Fibroblast of lung (primary cell): ENCODE data around the gene TSHZ1. TPM values are rescaled to one million over a fixed set of nuclear protein-coding genes. Genes with fewer than 3 reads are reported as not detected.

ENCODE experiments used
- DNase-seq, 2 donors: peaks; one replicate each; pipeline versions ENCODE4 v3.0.0 to v3.0.0-alpha.2; 2010; ENCODE audit warnings: low read depth in 2 of 2
- H2AFZ ChIP-seq: 2 replicates; pipeline ENCODE4 v1.5.1; 2012; ENCODE audit warnings: low read length, control low read depth, inconsistent platforms
- H3K27ac ChIP-seq: 2 replicates; pipeline ENCODE4 v1.5.1; 2011; ENCODE audit warnings: low read length, control low read depth; ENCODE audit not compliant: insufficient read depth
- H3K27me3 ChIP-seq: 2 replicates; pipeline ENCODE4 v1.5.1; 2011; ENCODE audit warnings: mild to moderate bottlenecking, low read length; ENCODE audit not compliant: control insufficient read depth, insufficient read depth
- H3K36me3 ChIP-seq: 2 replicates; pipeline ENCODE4 v1.5.1; 2011; ENCODE audit warnings: low read length; ENCODE audit not compliant: control insufficient read depth, insufficient read depth
- H3K4me1 ChIP-seq: 2 replicates; pipeline ENCODE4 v1.5.1; 2011; ENCODE audit warnings: low read length; ENCODE audit not compliant: control insufficient read depth, insufficient read depth; ENCODE audit errors: extremely low read depth
- H3K4me2 ChIP-seq: 2 replicates; pipeline ENCODE4 v1.5.1; 2011; ENCODE audit warnings: low read length, control low read depth; ENCODE audit not compliant: insufficient read depth; ENCODE audit errors: extremely low read depth
- H3K4me3 ChIP-seq, 4 experiments: fragments of 200-600 bp in 1 of 4; sonication (generic) in 1 of 4; replicated peaks in 1 of 4; 2 replicates each; pipeline ENCODE4 v1.5.1; 2011 to 2016; ENCODE audit warnings: low read length in 4 of 4, low read depth in 3 of 4, mild to moderate bottlenecking in 3 of 4, control low read depth in 2 of 4, inconsistent platforms in 1 of 4, mixed read lengths in 1 of 4; ENCODE audit not compliant: insufficient read depth in 1 of 4; ENCODE audit errors: control extremely low read depth in 1 of 4
- H3K79me2 ChIP-seq: 2 replicates; pipeline ENCODE4 v1.5.1; 2012; ENCODE audit warnings: mild to moderate bottlenecking, low read length, inconsistent platforms; ENCODE audit not compliant: control insufficient read depth, insufficient read depth
- H3K9ac ChIP-seq: 2 replicates; pipeline ENCODE4 v1.5.1; 2011; ENCODE audit warnings: mild to moderate bottlenecking, low read length, control low read depth; ENCODE audit not compliant: insufficient read depth
- H3K9me3 ChIP-seq: 2 replicates; pipeline ENCODE4 v1.5.1; 2012; ENCODE audit warnings: low read depth, low read length; ENCODE audit not compliant: control insufficient read depth, insufficient read depth
- H4K20me1 ChIP-seq: 2 replicates; pipeline ENCODE4 v1.5.1; 2011; ENCODE audit warnings: low read length; ENCODE audit not compliant: control insufficient read depth, insufficient read depth; ENCODE audit errors: extremely low read depth
- CTCF ChIP-seq, 2 donors: IDR thresholded peaks in 1 of 2; conservative IDR thresholded peaks in 1 of 2; 1 replicate in 1 of 2; 2 replicates in 1 of 2; pipeline ENCODE4 v1.5.1; 2011 to 2012; ENCODE audit warnings: low read length in 2 of 2, control low read depth in 1 of 2, inconsistent platforms in 1 of 2, low read depth in 1 of 2, mild to moderate bottlenecking in 1 of 2
- EZH2 ChIP-seq: IDR thresholded peaks from 2 replicates; pipeline ENCODE4 v1.5.1; 2012; ENCODE audit warnings: low read length, control low read depth, mild to moderate bottlenecking; ENCODE audit errors: missing control alignments
- polyA plus RNA-seq, 2 donors: library from polyadenylated mRNA; depleted of rRNA in 1 of 2; stranded (reverse) in 1 of 2; unstranded in 1 of 2; fragments of >200 nt; gene quantifications; 2 replicates each; pipeline ENCODE4 v1.2.1, GENCODE V29; 2011 to 2012; ENCODE audit warnings: missing spikeins in 1 of 2
- total RNA-seq: library from RNA; depleted of rRNA; stranded (reverse); fragments of >200 nt; gene quantifications from 2 replicates; pipeline ENCODE4 v1.2.1, GENCODE V29; 2014

TSHZ1 gene
- total and polyA plus RNA-seq, 2 donors (not counting 1 experiment from before 2014, with no cell fraction given) = 4.3 TPM

GRCh38 chr18:75330308-75330707 is 119.7 kb downstream of the TSHZ1 start:
- DNase-seq = no peak
- Histone ChIP-seq H3K27me3 (no peaks in the 10 kb centered on the region), H3K9ac (no peak overlapping the region), H3K36me3 (no peaks in the 10 kb centered on the region), H3K9me3 (no peaks in the 10 kb centered on the region), H3K4me1 (no peaks in the 10 kb centered on the region), H3K27ac (no peak overlapping the region), H2AFZ (no peak overlapping the region), H3K79me2 (no peaks in the 10 kb centered on the region), H3K4me3 (no peak overlapping the region), H3K4me2 (no peak overlapping the region), H4K20me1 (no peaks in the 10 kb centered on the region)
- TF ChIP-seq CTCF (conservative IDR thresholded peaks at IDR 0.05 in 1 of 2, IDR thresholded peaks at IDR 0.05 in 1 of 2; ENCODE audit: low read depth in 1 of 2, low read length in 2 of 2) (no peak), EZH2 (no peak)

- Histone ChIP-seq H3K4me2 (no peak overlapping the region), H4K20me1 (no peaks in the 10 kb centered on the region), H3K9me3 (no peaks in the 10 kb centered on the region), H3K27ac (no peak overlapping the region), H3K79me2 (no peaks in the 10 kb centered on the region), H3K4me1 (no peaks in the 10 kb centered on the region), H3K36me3 (no peaks in the 10 kb centered on the region), H3K4me3 (no peak overlapping the region), H2AFZ (no peak overlapping the region), H3K27me3 (no peaks in the 10 kb centered on the region), H3K9ac (no peak overlapping the region)
- no peak for TF ChIP-seq EZH2
- no peak for TF ChIP-seq CTCF (conservative IDR thresholded peaks at IDR 0.05 in 1 of 2, IDR thresholded peaks at IDR 0.05 in 1 of 2; ENCODE audit: low read depth in 1 of 2, low read length in 2 of 2)
- no peak for DNase-seq
Measured at GRCh38 chr18:75334869-75335268, 124.3 kb downstream of the TSHZ1 start.

- H3K36me3 ChIP-seq = no peaks in the 10 kb centered on the region
- H3K4me1 ChIP-seq = no peaks in the 10 kb centered on the region
- H4K20me1 ChIP-seq = no peaks in the 10 kb centered on the region
- no peaks in the 10 kb centered on the region for H3K27me3 ChIP-seq
- H3K9ac ChIP-seq = no peak overlapping the region
- TF ChIP-seq CTCF (conservative IDR thresholded peaks at IDR 0.05 in 1 of 2, IDR thresholded peaks at IDR 0.05 in 1 of 2; ENCODE audit: low read depth in 1 of 2, low read length in 2 of 2) (no peak), EZH2 (no peak)
- no peaks in the 10 kb centered on the region for H3K79me2 ChIP-seq
- H3K4me3 ChIP-seq = no peak overlapping the region
- DNase-seq = no peak
- no peaks in the 10 kb centered on the region for H3K9me3 ChIP-seq
- no peak overlapping the region for H3K4me2 ChIP-seq
- no peak overlapping the region for H3K27ac ChIP-seq
- H2AFZ ChIP-seq = no peak overlapping the region
Measured at GRCh38 chr18:75335511-75335910, 124.9 kb downstream of the TSHZ1 start.
